Measurements from ENCODE around the gene TGM4. TPM values are rescaled to one million over a fixed set of nuclear protein-coding genes. Genes with fewer than 3 reads are reported as not detected.

Gene TGM4
- total RNA-seq, 2 donors from 2014 or later: not detected

Other genes with a start within 250 kb of the TGM4 start
- gene ZNF197, start 249.6 kb upstream of the TGM4 start, total RNA-seq: 10 to 100 TPM; 10.7 to 13.1 TPM
- 10 to 100 TPM in 1 of 2 donors, 1 to 10 TPM in 1; 4.9 to 13.5 TPM for gene ZNF35, start 225.9 kb upstream of the TGM4 start, total RNA-seq
- gene ZNF502, start 161.9 kb upstream of the TGM4 start, total RNA-seq: 1 to 10 TPM; 3.4 to 4.4 TPM
- gene ZNF501, start 145.0 kb upstream of the TGM4 start, total RNA-seq: 1 to 10 TPM; 4.0 to 5.0 TPM
- 10 to 100 TPM; 26.2 to 27.0 TPM for gene KIAA1143, start 113.0 kb upstream of the TGM4 start, total RNA-seq
- gene KIF15, start 112.8 kb upstream of the TGM4 start, total RNA-seq: 1 to 10 TPM in 1 of 2 donors, under 1 TPM in 1; 0.34 to 1.4 TPM
- 10 to 100 TPM in 1 of 2 donors, 1 to 10 TPM in 1; 7.4 to 10.4 TPM for gene TMEM42, start 12.7 kb upstream of the TGM4 start, total RNA-seq
- gene ZDHHC3, start 101.6 kb downstream of the TGM4 start, total RNA-seq: 10 to 100 TPM; 42.7 to 45.5 TPM
- 10 to 100 TPM; 21.0 to 32.1 TPM for gene EXOSC7, start 101.6 kb downstream of the TGM4 start, total RNA-seq
- gene CLEC3B, start 151.7 kb downstream of the TGM4 start, total RNA-seq: 100 to 1,000 TPM; 107 to 132 TPM

All from left cardiac atrium (tissue), 2 donors.